Gastroesophageal sphincter (tissue), 4 donors: ENCODE measurements around the gene YAP1. TPM values are rescaled to one million over a fixed set of nuclear protein-coding genes. Genes with fewer than 3 reads are reported as not detected.

Experiments used
- ATAC-seq: fragments of 150-250 bp; one replicate; pipeline ENCODE4 v1.9.1; 2016; ENCODE audit warnings: mild to moderate bottlenecking, moderate library complexity
- H3K27ac ChIP-seq, 4 donors: fragments of 200-600 bp; sonication (generic) in 3 of 4; 1 replicate in 3 of 4; 2 replicates in 1 of 4; pipeline ENCODE4 v1.5.1; 2016 to 2019
- H3K27me3 ChIP-seq: fragments of 200-600 bp; sonication (generic); one replicate; pipeline ENCODE4 v1.5.1; 2019
- H3K36me3 ChIP-seq, 2 donors: fragments of 200-600 bp; sonication (generic); one replicate each; pipeline ENCODE4 v1.5.1; 2019; ENCODE audit warnings: control low read depth in 1 of 2
- H3K4me1 ChIP-seq, 3 donors: fragments of 200-600 bp; sonication (generic); 1 replicate in 2 of 3; 2 replicates in 1 of 3; pipeline ENCODE4 v1.5.1; 2016 to 2019; ENCODE audit warnings: control low read depth in 2 of 3
- H3K4me3 ChIP-seq, 2 donors: fragments of 200-600 bp; sonication (generic); one replicate each; pipeline ENCODE4 v1.5.1; 2019; ENCODE audit warnings: mild to moderate bottlenecking in 1 of 2, moderate library complexity in 1 of 2
- H3K9me3 ChIP-seq, 3 donors: fragments of 200-600 bp; sonication (generic); one replicate each; pipeline ENCODE4 v1.5.1; 2017 to 2019; ENCODE audit warnings: control low read depth in 2 of 3
- EP300 ChIP-seq: sonication (generic); formaldehyde crosslinking; IDR thresholded peaks from one replicate; pipeline ENCODE4 v1.6.1; 2017; ENCODE audit warnings: antibody characterized with exemption, mild to moderate bottlenecking
- POLR2A ChIP-seq, 2 donors: fragments of 450-650 bp; IDR thresholded peaks; one replicate each; pipeline ENCODE4 v1.6.1; 2017; ENCODE audit warnings: antibody characterized with exemption in 2 of 2, mild to moderate bottlenecking in 2 of 2, moderate library complexity in 1 of 2
- POLR2AphosphoS5 ChIP-seq: sonication (generic); formaldehyde crosslinking; IDR thresholded peaks from one replicate; pipeline ENCODE4 v1.6.1; 2017; ENCODE audit warnings: antibody characterized with exemption
- WGBS, 2 donors: methylation state at CpG; one replicate each; pipeline ENCODE4 v1.1.5; 2018; ENCODE audit warnings: low coverage in 1 of 2; 5-methylcytosine and 5-hydroxymethylcytosine counted together
- total RNA-seq, 4 donors: library from RNA; depleted of rRNA; stranded (reverse); fragments of >200 nt; gene quantifications; one replicate each; pipeline ENCODE4 v1.1.0, GENCODE V29; 2016
- TF ChIP-seq, protein P1 (sequence below), 4 experiments: fragments of 200-600 bp in 2 of 4; fragments of 450-650 bp in 2 of 4; sonication (generic) in 1 of 4; IDR thresholded peaks; one replicate each; pipeline ENCODE4 v1.5.1; 2017 to 2019; ENCODE audit warnings: antibody characterized with exemption in 4 of 4, mild to moderate bottlenecking in 2 of 4, moderate library complexity in 2 of 4

Gene YAP1
- total RNA-seq, 4 donors from 2014 or later = 192 to 323 (median 278) TPM

DNA sequence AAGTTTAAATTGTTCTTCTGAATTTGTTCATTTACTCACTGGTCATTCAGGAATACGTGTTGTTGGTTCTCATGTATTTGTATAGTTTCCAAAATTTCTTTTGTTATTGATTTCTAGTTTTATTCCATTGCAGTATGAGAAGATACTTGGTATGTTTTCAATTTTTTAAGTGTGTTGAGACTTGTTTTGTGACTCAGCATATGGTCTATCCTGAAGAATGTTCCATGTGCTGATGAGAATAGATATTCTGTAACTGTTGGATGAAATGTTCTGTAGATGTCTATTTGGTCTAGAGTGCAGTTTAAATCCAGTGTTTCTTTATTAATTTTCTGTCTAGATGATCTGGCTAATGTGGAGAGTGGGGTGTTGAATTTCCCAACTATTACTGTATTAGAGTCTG lies 39.5 kb upstream of the YAP1 start:
- H3K36me3 ChIP-seq = no peaks in the 10 kb centered on the region
- 0 to 100% methylated on average over 1 of the region's 1 CpG for WGBS, 2 donors
- H3K9me3 ChIP-seq = peaks cover 0 to 23% (median 0%) of the 10 kb centered on the region in 3 donors
- H3K27me3 ChIP-seq = no peaks in the 10 kb centered on the region
- ATAC-seq = no peak
- H3K4me3 ChIP-seq = no peak overlapping the region
- H3K27ac ChIP-seq = no peak overlapping the region
- H3K4me1 ChIP-seq = no peaks in the 10 kb centered on the region
- TF ChIP-seq, protein P1, sequence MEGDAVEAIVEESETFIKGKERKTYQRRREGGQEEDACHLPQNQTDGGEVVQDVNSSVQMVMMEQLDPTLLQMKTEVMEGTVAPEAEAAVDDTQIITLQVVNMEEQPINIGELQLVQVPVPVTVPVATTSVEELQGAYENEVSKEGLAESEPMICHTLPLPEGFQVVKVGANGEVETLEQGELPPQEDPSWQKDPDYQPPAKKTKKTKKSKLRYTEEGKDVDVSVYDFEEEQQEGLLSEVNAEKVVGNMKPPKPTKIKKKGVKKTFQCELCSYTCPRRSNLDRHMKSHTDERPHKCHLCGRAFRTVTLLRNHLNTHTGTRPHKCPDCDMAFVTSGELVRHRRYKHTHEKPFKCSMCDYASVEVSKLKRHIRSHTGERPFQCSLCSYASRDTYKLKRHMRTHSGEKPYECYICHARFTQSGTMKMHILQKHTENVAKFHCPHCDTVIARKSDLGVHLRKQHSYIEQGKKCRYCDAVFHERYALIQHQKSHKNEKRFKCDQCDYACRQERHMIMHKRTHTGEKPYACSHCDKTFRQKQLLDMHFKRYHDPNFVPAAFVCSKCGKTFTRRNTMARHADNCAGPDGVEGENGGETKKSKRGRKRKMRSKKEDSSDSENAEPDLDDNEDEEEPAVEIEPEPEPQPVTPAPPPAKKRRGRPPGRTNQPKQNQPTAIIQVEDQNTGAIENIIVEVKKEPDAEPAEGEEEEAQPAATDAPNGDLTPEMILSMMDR (IDR thresholded peaks at IDR 0.05) = no peak
- no peak for TF ChIP-seq POLR2AphosphoS5
- no peak for TF ChIP-seq EP300
- no peak for TF ChIP-seq POLR2A (IDR thresholded peaks at IDR 0.05)

DNA sequence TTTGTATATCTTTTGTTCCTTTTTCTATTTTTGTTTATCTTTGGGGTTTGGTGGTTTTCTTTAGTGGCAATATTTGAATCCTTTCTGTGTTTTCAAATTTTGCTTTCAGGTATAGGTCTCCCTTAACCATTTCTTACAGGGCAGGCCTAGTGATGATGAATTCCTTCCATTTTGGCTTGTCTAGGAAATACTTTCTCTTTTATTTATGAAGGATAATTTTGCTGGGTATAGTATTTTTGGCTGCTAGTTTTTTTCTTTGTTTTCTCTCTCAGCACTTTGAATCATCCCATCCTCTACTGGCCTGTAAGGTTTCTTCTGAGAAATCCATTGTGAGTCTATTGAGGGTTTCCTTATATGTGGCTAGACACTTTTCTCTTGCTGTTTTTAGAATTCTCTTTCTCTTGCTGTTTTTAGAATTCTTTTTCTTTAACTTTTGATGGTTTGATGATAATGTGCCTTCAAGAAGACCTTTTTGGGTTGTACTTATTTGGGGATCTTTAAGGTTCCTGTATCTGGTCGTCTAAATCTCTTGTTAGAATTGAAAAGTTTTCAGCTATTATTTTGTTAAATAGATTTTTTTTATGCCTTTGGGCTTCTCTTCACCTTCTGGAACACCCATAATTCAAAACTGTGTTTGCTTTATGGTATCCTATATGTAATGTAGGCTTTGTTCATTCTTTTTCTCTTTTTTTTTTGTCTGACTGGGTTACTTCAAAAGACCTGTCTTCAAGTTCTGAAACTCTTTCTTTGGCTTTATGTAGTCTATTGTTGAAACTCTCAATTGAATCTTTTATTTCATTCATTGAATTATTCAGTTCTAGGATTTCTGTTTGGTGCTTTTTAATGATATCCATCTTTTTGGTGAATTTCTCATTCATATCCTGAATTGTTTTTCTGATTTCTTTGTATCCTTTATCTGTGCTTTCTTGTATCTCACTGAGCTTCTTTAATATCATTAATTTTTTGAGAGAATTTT lies 38.5 kb upstream of the YAP1 start:
- WGBS, 2 donors = 94% methylated on average over 1 of the region's 1 CpG; no CpG with 5 or more reads in 1 of the 2 donors

DNA sequence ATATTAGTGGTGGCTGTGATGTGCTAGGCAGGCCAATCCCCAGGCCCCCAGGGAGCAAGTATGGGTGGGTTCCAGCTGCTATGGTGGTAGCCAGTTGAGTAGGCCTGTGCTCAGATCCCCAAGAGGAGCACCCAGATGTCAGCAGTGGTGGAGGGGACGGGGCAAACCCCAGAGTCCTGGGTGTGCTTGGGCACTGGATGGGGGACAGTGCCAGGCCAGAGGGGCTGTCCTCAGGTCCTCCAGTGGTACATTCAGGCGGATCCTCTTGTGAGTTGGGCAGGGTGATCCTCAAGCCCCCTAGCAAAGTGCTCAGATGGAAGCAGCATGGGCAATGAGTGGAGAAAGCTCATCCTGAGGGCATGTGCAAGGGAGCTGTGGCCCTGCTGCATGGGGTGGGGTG lies 37.0 kb upstream of the YAP1 start:
- no CpG with 5 or more reads among the region's 2 CpGs for WGBS, 2 donors
- Histone ChIP-seq H3K27me3 (no peaks in the 10 kb centered on the region), H3K36me3 (no peaks in the 10 kb centered on the region), H3K4me1 (no peaks in the 10 kb centered on the region), H3K4me3 (no peak overlapping the region), H3K9me3 (peaks cover 0 to 23% (median 0%) of the 10 kb centered on the region in 3 donors), H3K27ac (no peak overlapping the region)
- TF ChIP-seq POLR2AphosphoS5 (no peak), EP300 (no peak), POLR2A (IDR thresholded peaks at IDR 0.05) (no peak)
- TF ChIP-seq, protein P1 (IDR thresholded peaks at IDR 0.05) = no peak
- no peak for ATAC-seq

More for the DNA sequence above, 38.5 kb upstream of the YAP1 start:
- no peaks in the 10 kb centered on the region for H3K4me1 ChIP-seq
- H3K27ac ChIP-seq = no peak overlapping the region
- no peak for ATAC-seq
- H3K36me3 ChIP-seq = no peaks in the 10 kb centered on the region
- peaks cover 0 to 23% (median 0%) of the 10 kb centered on the region in 3 donors for H3K9me3 ChIP-seq
- no peak overlapping the region for H3K4me3 ChIP-seq
- no peaks in the 10 kb centered on the region for H3K27me3 ChIP-seq
- no peak for TF ChIP-seq EP300
- TF ChIP-seq POLR2A (IDR thresholded peaks at IDR 0.05) = no peak
- TF ChIP-seq, protein P1 (IDR thresholded peaks at IDR 0.05) = no peak
- TF ChIP-seq POLR2AphosphoS5 = no peak

DNA sequence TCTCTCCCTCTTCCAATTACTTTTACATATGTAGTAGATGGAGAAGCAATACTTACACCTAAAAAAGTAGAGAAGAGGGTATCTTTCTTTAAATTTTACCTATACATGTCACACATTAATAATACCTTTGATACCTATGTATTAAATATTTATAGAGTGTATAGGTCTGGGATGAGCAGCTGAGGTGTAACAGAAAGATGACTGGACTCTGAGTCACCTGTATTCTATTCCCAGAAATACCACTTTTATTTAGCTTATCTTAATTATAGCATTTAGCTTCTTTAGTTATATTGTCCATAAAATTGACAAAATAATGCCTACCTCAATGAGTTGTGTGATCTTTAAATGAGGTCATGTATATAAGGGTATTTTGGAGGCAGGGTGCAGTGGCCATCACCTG lies 30.6 kb upstream of the YAP1 start:
- no peak overlapping the region for H3K27ac ChIP-seq
- H3K36me3 ChIP-seq = no peaks in the 10 kb centered on the region
- H3K9me3 ChIP-seq = no peaks in the 10 kb centered on the region
- ATAC-seq = no peak
- no peaks in the 10 kb centered on the region for H3K27me3 ChIP-seq
- H3K4me3 ChIP-seq = no peak overlapping the region
- H3K4me1 ChIP-seq = no peaks in the 10 kb centered on the region
- TF ChIP-seq EP300 (no peak), POLR2AphosphoS5 (no peak), POLR2A (IDR thresholded peaks at IDR 0.05) (no peak)
- TF ChIP-seq, protein P1 (IDR thresholded peaks at IDR 0.05) = no peak

DNA sequence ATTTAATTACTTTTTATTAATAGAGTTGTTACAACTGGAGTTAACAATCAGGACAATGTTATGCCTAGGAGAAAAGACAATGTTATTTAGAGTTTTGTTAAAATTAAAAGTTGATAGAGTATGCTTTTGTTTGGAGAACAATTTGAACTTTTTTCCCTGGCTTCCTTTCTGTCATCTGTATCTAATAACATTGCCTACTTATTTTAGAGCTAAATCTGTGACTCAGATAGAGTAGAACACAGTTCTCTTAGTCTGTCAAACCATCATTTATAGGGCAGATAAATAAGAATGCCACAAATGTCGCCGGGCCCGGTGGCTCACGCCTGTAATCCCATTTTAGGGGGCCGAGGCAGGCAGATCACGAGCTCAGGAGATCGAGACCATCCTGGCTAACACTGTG lies 28.9 kb upstream of the YAP1 start:
- Histone ChIP-seq H3K4me1 (no peaks in the 10 kb centered on the region), H3K4me3 (no peak overlapping the region), H3K27ac (no peak overlapping the region), H3K27me3 (no peaks in the 10 kb centered on the region), H3K36me3 (no peaks in the 10 kb centered on the region), H3K9me3 (no peaks in the 10 kb centered on the region)
- WGBS, 2 donors = 92% methylated on average over 5 of the region's 7 CpGs; no CpG with 5 or more reads in 1 of the 2 donors
- TF ChIP-seq EP300 (no peak), POLR2A (IDR thresholded peaks at IDR 0.05) (no peak), POLR2AphosphoS5 (no peak)
- TF ChIP-seq, protein P1 (IDR thresholded peaks at IDR 0.05) = no peak
- ATAC-seq = no peak
